GM21737 (cell line): Measurements from ENCODE around the gene DAW1.
"Not testable (repeated sequence)": the region's sequence is repeated elsewhere in the genome, so short reads cannot be mapped to it uniquely, and the experiment has no call there.

Experiments
- ATAC-seq: cut with Tn5 transposase; IDR thresholded peaks from one replicate; pipeline ENCODE4 v1.9.1; 2021; ENCODE audit warnings: mild to moderate bottlenecking, moderate library complexity; ENCODE audit not compliant: unreplicated experiment

The DAW1 gene

GRCh38 chr2:227908266-227909054, 37.0 kb downstream of the DAW1 start:
- no peak for ATAC-seq

- no peak for ATAC-seq
Measured at GRCh38 chr2:227914362-227914761, 42.9 kb downstream of the DAW1 start.

GRCh38 chr2:227921648-227922047, 50.2 kb downstream of the DAW1 start:
- no peak for ATAC-seq

- no peak for ATAC-seq
Measured at GRCh38 chr2:227932001-227932400, 60.6 kb downstream of the DAW1 start.

GRCh38 chr2:227932403-227932802, 61.0 kb downstream of the DAW1 start:
- ATAC-seq: no peak

- no peak for ATAC-seq
Measured at GRCh38 chr2:227933884-227934283, 62.5 kb downstream of the DAW1 start.

GRCh38 chr2:227936249-227936648, 64.8 kb downstream of the DAW1 start:
- ATAC-seq: not testable (repeated sequence)

- ATAC-seq: no peak
Measured at GRCh38 chr2:227939271-227940027, 68.0 kb downstream of the DAW1 start.

- ATAC-seq: no peak
Measured at GRCh38 chr2:227942021-227942420, 70.6 kb downstream of the DAW1 start.

- ATAC-seq: no peak
Measured at GRCh38 chr2:227942965-227943364, 71.5 kb downstream of the DAW1 start.

- ATAC-seq: no peak
Measured at GRCh38 chr2:227960317-227960716, 88.9 kb downstream of the DAW1 start.

GRCh38 chr2:227971619-227972230, 100.3 kb downstream of the DAW1 start:
- ATAC-seq: no peak

- no peak for ATAC-seq
Measured at GRCh38 chr2:227973241-227973640, 101.8 kb downstream of the DAW1 start.
